ENCODE results near the gene NANOS3. TPM values are rescaled to one million over a fixed set of nuclear protein-coding genes. Genes with fewer than 3 reads are reported as not detected.

The NANOS3 gene
- total RNA-seq, 2 donors from 2014 or later, result 1.5 TPM; not detected in 1

- no peak for TF ChIP-seq POLR2AphosphoS5 (IDR thresholded peaks at IDR 0.05)
- TF ChIP-seq POLR2A (IDR thresholded peaks at IDR 0.05), result no peak
- TF ChIP-seq CTCF (IDR thresholded peaks at IDR 0.05), result no peak
- no peaks in the 10 kb centered on the region for H3K36me3 ChIP-seq
- H3K4me3 ChIP-seq, result peak overlapping the region in 1 of 2 donors; percentile 64
- 61% methylated on average over 15 of the region's 15 CpGs for WGBS
- H3K4me1 ChIP-seq (replicated peaks), result peaks cover 7% of the 10 kb centered on the region
- H3K27me3 ChIP-seq (replicated peaks; ENCODE audit: insufficient read depth), result no peaks in the 10 kb centered on the region
- no peaks in the 10 kb centered on the region for H3K9me3 ChIP-seq
- DNase-seq (ENCODE audit: low spot score), result no peak
- no peak overlapping the region for H3K27ac ChIP-seq
- intact Hi-C loops (cut with DNase I), result loop anchor here (10.0 kb wide), 2 partner anchors 262 to 712 kb away; partner anchors contain the start of genes IER2 and STX10
These were observed 10.4 kb upstream of the NANOS3 start for GRCh38 chr19:13866463-13867046.

GRCh38 chr19:13868663-13869062 lies 8.3 kb upstream of the NANOS3 start:
- intact Hi-C loops (cut with DNase I), result loop anchor here (10.0 kb wide), 2 partner anchors 264 to 714 kb away; partner anchors contain the start of genes IER2 and STX10

GRCh38 chr19:13869281-13869680 lies 7.7 kb upstream of the NANOS3 start:
- Histone ChIP-seq H3K4me3 (no peak overlapping the region), H3K36me3 (no peaks in the 10 kb centered on the region), H3K27me3 (replicated peaks; ENCODE audit: insufficient read depth) (no peaks in the 10 kb centered on the region), H3K27ac (no peak overlapping the region), H3K9me3 (no peaks in the 10 kb centered on the region), H3K4me1 (replicated peaks) (peaks cover 3% of the 10 kb centered on the region)
- WGBS, result 67% methylated on average over 13 of the region's 13 CpGs
- intact Hi-C loops (cut with DNase I), result loop anchor here (10.0 kb wide), 2 partner anchors 264 to 714 kb away; partner anchors contain the start of genes IER2 and STX10
- TF ChIP-seq POLR2AphosphoS5 (IDR thresholded peaks at IDR 0.05) (no peak), POLR2A (IDR thresholded peaks at IDR 0.05) (no peak), CTCF (IDR thresholded peaks at IDR 0.05) (no peak)
- DNase-seq (ENCODE audit: low spot score), result no peak

More at GRCh38 chr19:13868663-13869062, 8.3 kb upstream of the NANOS3 start:
- no peaks in the 10 kb centered on the region for H3K9me3 ChIP-seq
- H3K27me3 ChIP-seq (replicated peaks; ENCODE audit: insufficient read depth), result no peaks in the 10 kb centered on the region
- H3K4me1 ChIP-seq (replicated peaks), result peaks cover 3% of the 10 kb centered on the region
- no peak overlapping the region for H3K4me3 ChIP-seq
- WGBS, result 79% methylated on average over 4 of the region's 4 CpGs
- no peak overlapping the region for H3K27ac ChIP-seq
- TF ChIP-seq POLR2AphosphoS5 (IDR thresholded peaks at IDR 0.05) (no peak), POLR2A (IDR thresholded peaks at IDR 0.05) (no peak), CTCF (IDR thresholded peaks at IDR 0.05) (no peak)
- DNase-seq (ENCODE audit: low spot score), result no peak
- no peaks in the 10 kb centered on the region for H3K36me3 ChIP-seq

- TF ChIP-seq CTCF (IDR thresholded peaks at IDR 0.05) (no peak), POLR2AphosphoS5 (IDR thresholded peaks at IDR 0.05) (no peak), POLR2A (IDR thresholded peaks at IDR 0.05) (no peak)
- no peaks in the 10 kb centered on the region for H3K27me3 ChIP-seq (replicated peaks; ENCODE audit: insufficient read depth)
- intact Hi-C loops (cut with DNase I), result no loop called here
These were observed 6.1 kb upstream of the NANOS3 start for GRCh38 chr19:13870873-13871272.

GRCh38 chr19:13872339-13872694 lies 4.6 kb upstream of the NANOS3 start:
- TF ChIP-seq POLR2AphosphoS5 (IDR thresholded peaks at IDR 0.05) (no peak), POLR2A (IDR thresholded peaks at IDR 0.05) (no peak), CTCF (IDR thresholded peaks at IDR 0.05) (no peak)
- H3K36me3 ChIP-seq, result no peaks in the 10 kb centered on the region
- 55% methylated on average over 5 of the region's 5 CpGs for WGBS
- intact Hi-C loops (cut with DNase I), result no loop called here
- H3K9me3 ChIP-seq, result no peaks in the 10 kb centered on the region
- no peaks in the 10 kb centered on the region for H3K4me1 ChIP-seq (replicated peaks)
- DNase-seq (ENCODE audit: low spot score), result no peak
- no peaks in the 10 kb centered on the region for H3K27me3 ChIP-seq (replicated peaks; ENCODE audit: insufficient read depth)
- no peak overlapping the region for H3K27ac ChIP-seq
- H3K4me3 ChIP-seq, result peak overlapping the region in 1 of 2 donors; percentile 31

More at GRCh38 chr19:13870873-13871272, 6.1 kb upstream of the NANOS3 start:
- Histone ChIP-seq H3K4me1 (replicated peaks) (peaks cover 3% of the 10 kb centered on the region), H3K36me3 (no peaks in the 10 kb centered on the region), H3K9me3 (no peaks in the 10 kb centered on the region), H3K4me3 (no peak overlapping the region), H3K27ac (no peak overlapping the region)
- DNase-seq (ENCODE audit: low spot score), result no peak
- WGBS, result 90% methylated on average over 4 of the region's 4 CpGs

All from prostate gland (tissue), 2 donors.